NCI-H2196 treated with DMSO at 0.1 percent for 48 hours (cell line): ENCODE measurements around the gene PLA2G3.
"Not testable (repeated sequence)": the region's sequence is repeated elsewhere in the genome, so short reads cannot be mapped to it uniquely, and the experiment has no call there.

ENCODE experiments used
- DNase-seq: peaks from one replicate; lab custom pipeline; 2025; ENCODE audit not compliant: unreplicated experiment; lab: John Stamatoyannopoulos, UW

The PLA2G3 gene

GRCh38 chr22:31139866-31140716, at the start of gene PLA2G3:
PLA2G3 (minus strand) TSS chr22:31140508; CDS start chr22:31140354, 154 bp downstream.
- DNase-seq = peak; percentile 79

- no peak for DNase-seq
Measured at GRCh38 chr22:31187627-31188026, 47.3 kb upstream of the PLA2G3 start.

GRCh38 chr22:31185056-31185455, 44.7 kb upstream of the PLA2G3 start:
- DNase-seq = no peak

- no peak for DNase-seq
Measured at GRCh38 chr22:31184015-31184414, 43.7 kb upstream of the PLA2G3 start.

GRCh38 chr22:31179345-31179744, 39.0 kb upstream of the PLA2G3 start:
- DNase-seq = peak; percentile 17

GRCh38 chr22:31178859-31179258, 38.6 kb upstream of the PLA2G3 start:
- no peak for DNase-seq

- DNase-seq = no peak
Measured at GRCh38 chr22:31177420-31178162, 37.3 kb upstream of the PLA2G3 start.

- DNase-seq = no peak
Measured at GRCh38 chr22:31176923-31177322, 36.6 kb upstream of the PLA2G3 start.

GRCh38 chr22:31173386-31174145, 33.3 kb upstream of the PLA2G3 start:
- no peak for DNase-seq

- DNase-seq = not testable (repeated sequence)
Measured at GRCh38 chr22:31171734-31172133, 31.4 kb upstream of the PLA2G3 start.

- DNase-seq = no peak
Measured at GRCh38 chr22:31170971-31171370, 30.7 kb upstream of the PLA2G3 start.

GRCh38 chr22:31162015-31162765, 21.9 kb upstream of the PLA2G3 start:
- DNase-seq = no peak

- no peak for DNase-seq
Measured at GRCh38 chr22:31161386-31161785, 21.1 kb upstream of the PLA2G3 start.

GRCh38 chr22:31160328-31160978, 20.1 kb upstream of the PLA2G3 start:
- no peak for DNase-seq

- no peak for DNase-seq
Measured at GRCh38 chr22:31155422-31155821, 15.1 kb upstream of the PLA2G3 start.

- no peak for DNase-seq
Measured at GRCh38 chr22:31154975-31155374, 14.7 kb upstream of the PLA2G3 start.

- DNase-seq = no peak
Measured at GRCh38 chr22:31153357-31153756, 13.0 kb upstream of the PLA2G3 start.

- DNase-seq = no peak
Measured at GRCh38 chr22:31151872-31152271, 11.6 kb upstream of the PLA2G3 start.

GRCh38 chr22:31150615-31151014, 10.3 kb upstream of the PLA2G3 start:
- DNase-seq = no peak

GRCh38 chr22:31148953-31149627, 8.8 kb upstream of the PLA2G3 start:
- peak; percentile 42 for DNase-seq
